Measurements from ENCODE around the gene PHACTR1.

DNA sequence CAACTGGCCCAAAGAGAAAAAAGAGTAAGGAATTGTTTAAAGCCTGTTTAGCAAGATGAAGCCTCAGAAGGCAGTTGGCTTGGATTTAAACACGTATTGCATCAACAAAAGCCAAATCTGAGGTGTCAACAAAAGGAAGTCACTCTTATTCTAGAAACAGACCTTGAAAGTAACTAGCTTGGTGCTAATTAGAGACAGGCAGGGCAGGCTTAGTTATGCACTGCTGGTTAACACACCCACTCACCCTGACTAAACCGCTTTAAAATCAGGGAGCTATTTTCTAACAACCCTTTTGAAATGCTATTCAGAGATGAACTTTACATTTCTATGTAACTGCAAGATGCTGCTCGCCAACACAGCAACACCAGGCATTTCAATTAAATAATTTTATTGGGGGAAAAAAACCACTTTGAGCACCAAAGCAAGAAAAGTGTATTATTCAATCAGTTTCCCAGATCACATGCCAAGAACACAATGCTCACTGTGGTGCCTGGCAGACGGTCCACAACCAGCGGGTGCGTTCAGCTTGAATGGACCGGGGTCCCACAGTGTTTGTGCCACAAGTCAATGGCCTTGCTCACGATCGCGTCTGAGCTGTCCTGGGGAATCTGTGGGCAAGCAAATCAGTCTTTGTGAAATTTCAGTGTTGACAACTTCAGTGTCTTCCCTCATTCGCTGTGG lies 588.2 kb downstream of the PHACTR1 start:
- TF ChIP-seq CTCF (IDR thresholded peaks at IDR 0.05) (no peak), YY1 (IDR thresholded peaks at IDR 0.05; ENCODE audit: low read depth) (no peak), MAX (IDR thresholded peaks at IDR 0.05; ENCODE audit: low read depth) (no peak), POLR2AphosphoS5 (IDR thresholded peaks at IDR 0.05; ENCODE audit: low read depth, low read length) (no peak), EZH2phosphoT487 (IDR thresholded peaks at IDR 0.05; ENCODE audit: borderline replicate concordance, low read depth) (no peak), FOXM1 (IDR thresholded peaks at IDR 0.05; ENCODE audit: low read depth) (no peak), MXI1 (IDR thresholded peaks at IDR 0.05; ENCODE audit: low read depth, low read length) (no peak), TAF1 (IDR thresholded peaks at IDR 0.05; ENCODE audit: borderline replicate concordance, low read depth, low read length) (no peak), GATA2 (CRISPR knock-in tag; IDR thresholded peaks at IDR 0.05) (no peak), NFIC (IDR thresholded peaks at IDR 0.05; ENCODE audit: borderline replicate concordance) (no peak), MEF2A (IDR thresholded peaks at IDR 0.05; ENCODE audit: borderline replicate concordance, low read depth) (no peak), RFX5 (IDR thresholded peaks at IDR 0.05; ENCODE audit: low read length) (no peak), USF2 (IDR thresholded peaks at IDR 0.05; ENCODE audit: borderline replicate concordance, low read depth, low read length) (no peak)

All from SK-N-SH (cell line).